IMR-90 (cell line): ENCODE measurements around the gene DNAH5. TPM values are rescaled to one million over a fixed set of nuclear protein-coding genes. Genes with fewer than 3 reads are reported as not detected.

Experiments used
- ATAC-seq: fragments of 200-7000 bp; cut with Tn5 transposase; 2 replicates; pipeline ENCODE4 v1.9.1; 2020; ENCODE audit warnings: low read depth, mild to moderate bottlenecking, moderate library complexity
- BruUV-seq: library from RNA; stranded (reverse); fragments of 400-500 nt; replicated peaks from 2 replicates; lab custom pipeline; 2021; lab: Mats Ljungman, UMichigan
- CTCF ChIA-PET: fragments of 300-600 bp; formaldehyde crosslinking; extraction: SDS; loops from one replicate; lab custom pipeline; 2021; ENCODE audit warnings: antibody characterized with exemption; lab: Yijun Ruan, JAX
- POLR2A ChIA-PET: fragments of 300-600 bp; sonication (Branson Sonifier 250); formaldehyde crosslinking; loops from one replicate; lab custom pipeline; 2022; ENCODE audit warnings: antibody characterized with exemption; ENCODE audit not compliant: unreplicated experiment; lab: Charles Lee
- DNase-seq: peaks from one replicate; pipeline ENCODE4 v3.0.0; 2013
- H2AFZ ChIP-seq: replicated peaks from 2 replicates; pipeline ENCODE3; 2013; ENCODE audit warnings: low read length, mild to moderate bottlenecking; ENCODE audit not compliant: poor library complexity
- H2AK5ac ChIP-seq: 2 replicates; pipeline ENCODE4 v1.6.1; 2013; ENCODE audit warnings: low read depth, low read length, inconsistent platforms
- H2AK9ac ChIP-seq: replicated peaks from 2 replicates; pipeline ENCODE3; 2013; ENCODE audit warnings: mild to moderate bottlenecking, low read depth, low read length, moderate library complexity; ENCODE audit not compliant: poor library complexity
- H2BK120ac ChIP-seq: 2 replicates; pipeline ENCODE4 v1.6.1; 2013; ENCODE audit warnings: low read depth, low read length, inconsistent platforms
- H2BK15ac ChIP-seq: 3 replicates; pipeline ENCODE4 v1.6.1; 2013; ENCODE audit warnings: low read depth, low read length, inconsistent platforms
- H2BK20ac ChIP-seq: 2 replicates; pipeline ENCODE4 v1.6.1; 2013; ENCODE audit warnings: low read depth, mild to moderate bottlenecking, inconsistent platforms, low read length, moderate library complexity
- H2BK5ac ChIP-seq: 2 replicates; pipeline ENCODE4 v1.6.1; 2013; ENCODE audit warnings: mild to moderate bottlenecking, low read depth, low read length, inconsistent platforms; ENCODE audit not compliant: poor library complexity, severe bottlenecking
- H3K14ac ChIP-seq: replicated peaks from 2 replicates; pipeline ENCODE4 v1.6.1; 2013; ENCODE audit warnings: low read depth, low read length, inconsistent platforms
- H3K18ac ChIP-seq: 2 replicates; pipeline ENCODE4 v1.6.1; 2013; ENCODE audit warnings: low read depth, low read length, control low read depth
- H3K23ac ChIP-seq: 2 replicates; pipeline ENCODE4 v1.6.1; 2013; ENCODE audit warnings: low read depth, low read length, inconsistent platforms
- H3K27ac ChIP-seq: 2 replicates; pipeline ENCODE4 v1.5.1; 2013; ENCODE audit warnings: mild to moderate bottlenecking, control low read depth, low read length; ENCODE audit not compliant: insufficient read depth
- H3K27me3 ChIP-seq: 2 replicates; pipeline ENCODE4 v1.6.1; 2013; ENCODE audit warnings: low read length; ENCODE audit not compliant: control insufficient read depth, insufficient read depth
- H3K36me3 ChIP-seq: 2 replicates; pipeline ENCODE4 v1.6.1; 2013; ENCODE audit warnings: low read length, mixed read lengths; ENCODE audit not compliant: control insufficient read depth, insufficient read depth
- H3K4ac ChIP-seq: 2 replicates; pipeline ENCODE4 v1.6.1; 2013; ENCODE audit warnings: low read depth, low read length, inconsistent platforms
- H3K4me1 ChIP-seq: 2 replicates; pipeline ENCODE4 v1.6.1; 2013; ENCODE audit warnings: low read length, mixed read lengths; ENCODE audit not compliant: control insufficient read depth, insufficient read depth
- H3K4me2 ChIP-seq: 2 replicates; pipeline ENCODE4 v1.6.1; 2013; ENCODE audit warnings: low read depth, mild to moderate bottlenecking, control low read depth, low read length, moderate library complexity
- H3K4me3 ChIP-seq: 2 replicates; pipeline ENCODE4 v1.5.1; 2013; ENCODE audit warnings: low read depth, mild to moderate bottlenecking, control low read depth, low read length, moderate library complexity; ENCODE audit not compliant: insufficient read depth
- H3K56ac ChIP-seq: 2 replicates; pipeline ENCODE4 v1.6.1; 2013; ENCODE audit warnings: low read length, inconsistent platforms; ENCODE audit not compliant: insufficient read depth; ENCODE audit errors: extremely low read depth
- H3K79me1 ChIP-seq, 2 experiments: 2 replicates each; pipeline ENCODE4 v1.6.1; 2013; ENCODE audit warnings: low read length in 2 of 2, inconsistent platforms in 1 of 2, low read depth in 1 of 2
- H3K9ac ChIP-seq: 2 replicates; pipeline ENCODE4 v1.6.1; 2013; ENCODE audit warnings: low read depth, low read length, control low read depth
- H3K9me1 ChIP-seq: 2 replicates; pipeline ENCODE4 v1.6.1; 2013; ENCODE audit warnings: low read length, inconsistent platforms; ENCODE audit not compliant: insufficient read depth
- H3K9me3 ChIP-seq: 2 replicates; pipeline ENCODE4 v1.6.1; 2013; ENCODE audit warnings: low read length; ENCODE audit not compliant: control insufficient read depth, insufficient read depth
- H4K20me1 ChIP-seq: 2 replicates; pipeline ENCODE4 v1.6.1; 2013; ENCODE audit warnings: low read length, inconsistent platforms; ENCODE audit not compliant: insufficient read depth
- H4K5ac ChIP-seq: 2 replicates; pipeline ENCODE4 v1.6.1; 2013; ENCODE audit warnings: mild to moderate bottlenecking, low read depth, low read length, control low read depth
- H4K8ac ChIP-seq, 2 experiments: 2 replicates each; pipeline ENCODE4 v1.6.1; 2013; ENCODE audit warnings: low read depth in 2 of 2, low read length in 2 of 2, control low read depth in 1 of 2, inconsistent platforms in 1 of 2
- H4K91ac ChIP-seq: 2 replicates; pipeline ENCODE4 v1.6.1; 2013; ENCODE audit warnings: low read depth, low read length, inconsistent platforms; ENCODE audit not compliant: insufficient read depth
- BHLHE40 ChIP-seq: fragments of 150-350 bp; IDR thresholded peaks from 2 replicates; pipeline ENCODE4 v1.6.1; 2016; ENCODE audit warnings: mild to moderate bottlenecking, low read depth, low read length
- RAD21 ChIP-seq: IDR thresholded peaks from 2 replicates; pipeline ENCODE4 v1.6.1; 2012; ENCODE audit warnings: low read length, improper control_type of control experiment
- WGBS, 2 experiments: methylation state at CpG; one replicate each; pipeline versions ENCODE4 v1.1.5 to v1.1.7; 2013; ENCODE audit warnings: missing lambda C conversion rate in 2 of 2; ENCODE audit not compliant: insufficient read length in 1 of 2; ENCODE audit errors: extremely low coverage in 2 of 2; 5-methylcytosine and 5-hydroxymethylcytosine counted together
- dilution Hi-C: fragments of 300-500 bp; cut with HindIII; formaldehyde crosslinking; loops from one replicate; pipeline ENCODE4 v1.14.3; 2018; ENCODE audit warnings: low sequenced_read_pairs; ENCODE audit not compliant: unreplicated experiment
- in situ Hi-C: fragments of 300-500 bp; cut with MboI; formaldehyde crosslinking; loops from 3 replicates; pipeline ENCODE4 v1.14.3; 2019; ENCODE audit warnings: low sequenced_read_pairs, inconsistent platforms, mixed read lengths
- intact Hi-C: fragments of 100-400 bp; cut with micrococcal nuclease; formaldehyde crosslinking; loops from 2 replicates; pipeline ENCODE4 v1.10.0; 2022
- polyA plus RNA-seq, 3 experiments: library from polyadenylated mRNA; depleted of rRNA; stranded (reverse); fragments of >200 nt; gene quantifications; 2 replicates each; pipeline ENCODE4 v1.2.3, GENCODE V29; 2012; ENCODE audit warnings: low replicate concordance in 1 of 3
- total RNA-seq: library from RNA; depleted of rRNA; stranded (reverse); fragments of >200 nt; gene quantifications from 2 replicates; pipeline ENCODE4 v1.2.3, GENCODE V29; 2012

DNAH5 gene
- total and polyA plus RNA-seq, 2 of the 4 experiments (the other 2 are of a cell fraction), result 1.9 to 4.3 TPM

DNA sequence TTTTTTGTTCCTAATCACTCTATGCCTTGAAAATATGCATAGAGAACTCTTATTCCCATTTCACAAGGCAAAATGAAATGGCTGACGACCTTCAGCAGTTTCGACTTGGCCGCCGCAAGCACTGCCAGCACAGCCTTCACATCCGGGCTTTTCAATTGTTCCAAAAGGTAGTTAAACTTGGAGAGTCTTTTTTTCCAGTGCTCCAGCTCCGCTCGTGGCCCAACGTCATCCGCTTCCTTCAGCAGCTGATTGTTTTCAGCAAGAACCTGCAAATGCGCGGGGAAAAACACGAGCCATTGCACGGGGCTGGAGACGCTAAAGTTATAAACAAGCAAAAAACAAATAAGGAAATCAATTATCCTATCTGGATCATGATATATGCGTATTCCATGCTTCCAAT, 25.4 kb downstream of the DNAH5 start:
- BruUV-seq, result no TSS peak
- dilution Hi-C loops, result no loop called here
- ATAC-seq (no peak), DNase-seq (no peak)
- Histone ChIP-seq H3K4me2 (no peak overlapping the region), H3K27ac (no peak overlapping the region), H3K9me1 (peaks cover 7% of the 10 kb centered on the region), H2BK20ac (no peak overlapping the region), H2AK9ac (no peak overlapping the region), H3K14ac (no peak overlapping the region), H2AK5ac (no peak overlapping the region), H3K56ac (no peak overlapping the region), H3K4ac (no peak overlapping the region), H3K36me3 (peaks cover 28% of the 10 kb centered on the region), H2BK5ac (no peak overlapping the region), H3K4me3 (no peak overlapping the region), H3K9ac (no peak overlapping the region), H2BK15ac (no peak overlapping the region), H3K9me3 (no peaks in the 10 kb centered on the region), H4K91ac (no peak overlapping the region), H2BK120ac (no peak overlapping the region), H3K4me1 (peaks cover 5% of the 10 kb centered on the region), H3K23ac (no peak overlapping the region), H3K18ac (no peak overlapping the region), H2AFZ (no peak overlapping the region), H4K8ac (no peak overlapping the region), H3K27me3 (no peaks in the 10 kb centered on the region), H4K20me1 (no peaks in the 10 kb centered on the region), H4K5ac (no peak overlapping the region), H3K79me1 (no peaks in the 10 kb centered on the region)
- 91% methylated on average over 12 of the region's 15 CpGs; no CpG with 5 or more reads in 1 of the 2 experiments for WGBS, 2 experiments
- intact Hi-C loops, result no loop called here
- CTCF ChIA-PET, result interaction anchor here (0.8 kb wide), 1 partner anchor 7 kb away, joined by 3 read pairs; no protein-coding TSS in a partner anchor
- POLR2A ChIA-PET, result interaction anchor here (0.6 kb wide), 1 partner anchor 46 kb away, joined by 3 read pairs; no protein-coding TSS in a partner anchor
- TF ChIP-seq RAD21 (no peak), BHLHE40 (no peak)
- in situ Hi-C loops, result no loop called here
